Vagina (tissue), 2 donors: ENCODE results near the gene AGFG1. TPM values are rescaled to one million over a fixed set of nuclear protein-coding genes. Genes with fewer than 3 reads are reported as not detected.
"Not testable (repeated sequence)": the region's sequence is repeated elsewhere in the genome, so short reads cannot be mapped to it uniquely, and the experiment has no call there.

Source experiments
- DNase-seq, 2 donors: peaks; one replicate each; pipeline ENCODE4 v3.0.0-alpha.2; 2017; ENCODE audit errors: extremely low spot score in 2 of 2
- H3K27ac ChIP-seq: fragments of 200-600 bp; sonication (generic); one replicate; pipeline ENCODE4 v1.5.1; 2019
- H3K27me3 ChIP-seq: fragments of 200-600 bp; sonication (generic); one replicate; pipeline ENCODE4 v1.5.1; 2019
- H3K36me3 ChIP-seq, 2 donors: fragments of 200-600 bp; sonication (generic); one replicate each; pipeline ENCODE4 v1.5.1; 2017 to 2019
- H3K4me1 ChIP-seq: fragments of 200-600 bp; sonication (generic); one replicate; pipeline ENCODE4 v1.5.1; 2019
- H3K4me3 ChIP-seq, 2 donors: fragments of 200-600 bp; sonication (generic); 1 replicate in 1 of 2; 2 replicates in 1 of 2; pipeline ENCODE4 v1.5.1; 2016 to 2019
- H3K9me3 ChIP-seq: fragments of 200-600 bp; sonication (generic); one replicate; pipeline ENCODE4 v1.5.1; 2019
- CTCF ChIP-seq, 3 experiments: fragments of 450-650 bp in 2 of 3; fragments of 200-600 bp in 1 of 3; sonication (generic) in 1 of 3; IDR thresholded peaks; one replicate each; pipeline ENCODE4 v1.5.1; 2017 to 2019; ENCODE audit warnings: antibody characterized with exemption in 3 of 3, mild to moderate bottlenecking in 2 of 3, moderate library complexity in 2 of 3
- POLR2A ChIP-seq, 2 donors: fragments of 450-650 bp; IDR thresholded peaks; one replicate each; pipeline ENCODE4 v1.6.1; 2017; ENCODE audit warnings: antibody characterized with exemption in 2 of 2, mild to moderate bottlenecking in 2 of 2, moderate library complexity in 2 of 2
- POLR2AphosphoS5 ChIP-seq, 2 donors: sonication (generic); formaldehyde crosslinking; IDR thresholded peaks; one replicate each; pipeline ENCODE4 v1.9.0; 2017; ENCODE audit warnings: antibody characterized with exemption in 2 of 2, mild to moderate bottlenecking in 2 of 2, low read depth in 1 of 2; ENCODE audit not compliant: insufficient read depth in 1 of 2
- intact Hi-C: fragments of 100-400 bp; cut with DNase I; formaldehyde crosslinking; loops from one replicate; pipeline ENCODE4 v1.15.1; 2023
- total RNA-seq: library from RNA; depleted of rRNA; stranded (reverse); fragments of >200 nt; gene quantifications from one replicate; pipeline ENCODE4 v1.2.3, GENCODE V29; 2016

Gene AGFG1
- total RNA-seq, 1 donor from 2014 or later: 53.3 TPM

- no peak for DNase-seq
- no peak overlapping the region for H3K4me3 ChIP-seq
- no peak overlapping the region for H3K27ac ChIP-seq
- no peaks in the 10 kb centered on the region for H3K27me3 ChIP-seq
- intact Hi-C loops: no loop called here
- no peaks in the 10 kb centered on the region for H3K4me1 ChIP-seq
- TF ChIP-seq POLR2AphosphoS5 (IDR thresholded peaks at IDR 0.05; ENCODE audit: insufficient read depth in 1 of 2, low read depth in 1 of 2): no peak
- TF ChIP-seq POLR2A (IDR thresholded peaks at IDR 0.05): no peak
- no peak for TF ChIP-seq CTCF (IDR thresholded peaks at IDR 0.05)
- H3K9me3 ChIP-seq: no peaks in the 10 kb centered on the region
- H3K36me3 ChIP-seq: peaks cover 0 to 41% of the 10 kb centered on the region in 2 donors
These were observed 67.6 kb downstream of the AGFG1 start for GRCh38 chr2:227539465-227539956.

GRCh38 chr2:227540352-227540751, 68.4 kb downstream of the AGFG1 start:
- intact Hi-C loops, H3K4me3 ChIP-seq, H3K4me1 ChIP-seq, H3K9me3 ChIP-seq, H3K27me3 ChIP-seq, H3K27ac ChIP-seq, DNase-seq: not testable (repeated sequence)
- H3K36me3 ChIP-seq: peaks cover 0 to 40% of the 10 kb centered on the region in 2 donors

GRCh38 chr2:227545990-227546389, 74.0 kb downstream of the AGFG1 start:
- Histone ChIP-seq H3K4me1 (no peaks in the 10 kb centered on the region), H3K36me3 (peaks cover 0 to 12% of the 10 kb centered on the region in 2 donors), H3K27me3 (no peaks in the 10 kb centered on the region), H3K4me3 (no peak overlapping the region), H3K27ac (no peak overlapping the region), H3K9me3 (no peaks in the 10 kb centered on the region)
- intact Hi-C loops: no loop called here
- DNase-seq: no peak
- no peak for TF ChIP-seq POLR2AphosphoS5 (IDR thresholded peaks at IDR 0.05; ENCODE audit: insufficient read depth in 1 of 2, low read depth in 1 of 2)
- TF ChIP-seq CTCF (IDR thresholded peaks at IDR 0.05): no peak
- no peak for TF ChIP-seq POLR2A (IDR thresholded peaks at IDR 0.05)

DNA sequence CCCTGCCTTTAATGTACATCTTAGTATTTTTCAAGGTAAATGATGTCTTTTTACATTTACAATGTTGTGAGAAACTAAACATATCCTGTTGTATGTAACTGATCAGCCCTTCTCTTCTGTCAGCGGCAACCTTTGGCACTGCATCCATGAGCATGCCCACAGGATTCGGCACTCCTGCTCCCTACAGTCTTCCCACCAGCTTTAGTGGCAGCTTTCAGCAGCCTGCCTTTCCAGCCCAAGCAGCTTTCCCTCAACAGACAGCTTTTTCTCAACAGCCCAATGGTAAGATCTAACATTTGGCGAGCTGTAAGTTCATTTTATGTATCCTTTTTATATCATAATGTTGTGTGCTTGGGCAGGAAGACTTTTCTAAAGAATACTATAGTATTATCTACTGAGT, 79.9 kb downstream of the AGFG1 start:
- TF ChIP-seq POLR2A (IDR thresholded peaks at IDR 0.05) (no peak), CTCF (IDR thresholded peaks at IDR 0.05) (no peak), POLR2AphosphoS5 (IDR thresholded peaks at IDR 0.05; ENCODE audit: insufficient read depth in 1 of 2, low read depth in 1 of 2) (no peak)
- no peaks in the 10 kb centered on the region for H3K27me3 ChIP-seq
- peaks cover 0 to 32% of the 10 kb centered on the region in 2 donors for H3K36me3 ChIP-seq
- no peaks in the 10 kb centered on the region for H3K9me3 ChIP-seq
- no peak overlapping the region for H3K27ac ChIP-seq
- no peak for DNase-seq
- intact Hi-C loops: no loop called here
- H3K4me1 ChIP-seq: no peaks in the 10 kb centered on the region
- H3K4me3 ChIP-seq: no peak overlapping the region

GRCh38 chr2:227562581-227562980, 90.6 kb downstream of the AGFG1 start:
- no peak overlapping the region for H3K4me3 ChIP-seq
- H3K9me3 ChIP-seq: no peaks in the 10 kb centered on the region
- intact Hi-C loops: no loop called here
- no peak overlapping the region for H3K27ac ChIP-seq
- no peaks in the 10 kb centered on the region for H3K27me3 ChIP-seq
- H3K36me3 ChIP-seq: no peaks in the 10 kb centered on the region
- TF ChIP-seq POLR2AphosphoS5 (IDR thresholded peaks at IDR 0.05; ENCODE audit: insufficient read depth in 1 of 2, low read depth in 1 of 2): no peak
- TF ChIP-seq POLR2A (IDR thresholded peaks at IDR 0.05): no peak
- H3K4me1 ChIP-seq: no peaks in the 10 kb centered on the region
- no peak for DNase-seq

GRCh38 chr2:227565080-227565479, 93.1 kb downstream of the AGFG1 start:
- intact Hi-C loops: no loop called here
- no peaks in the 10 kb centered on the region for H3K4me1 ChIP-seq
- DNase-seq: no peak
- H3K36me3 ChIP-seq: no peaks in the 10 kb centered on the region
- H3K4me3 ChIP-seq: no peak overlapping the region
- H3K27me3 ChIP-seq: no peaks in the 10 kb centered on the region
- H3K27ac ChIP-seq: no peak overlapping the region
- TF ChIP-seq POLR2A (IDR thresholded peaks at IDR 0.05) (no peak), POLR2AphosphoS5 (IDR thresholded peaks at IDR 0.05; ENCODE audit: insufficient read depth in 1 of 2, low read depth in 1 of 2) (no peak), CTCF (IDR thresholded peaks at IDR 0.05) (no peak)
- no peaks in the 10 kb centered on the region for H3K9me3 ChIP-seq
